Epithelial cell of esophagus (primary cell): ENCODE data around the gene MAP2K5.

Experiments
- DNase-seq: peaks from one replicate; pipeline ENCODE4 v3.0.0; 2010; ENCODE audit warnings: low read depth
- H3K4me3 ChIP-seq: 2 replicates; pipeline ENCODE4 v1.5.1; 2011; ENCODE audit warnings: mild to moderate bottlenecking, low read length, control low read depth
- TF ChIP-seq, protein P1 (sequence below): IDR thresholded peaks from 2 replicates; pipeline ENCODE4 v1.5.1; 2011; ENCODE audit warnings: low read depth, mild to moderate bottlenecking, low read length, control low read depth, inconsistent platforms; ENCODE audit not compliant: insufficient read depth; ENCODE audit errors: missing control alignments

MAP2K5 gene

DNA sequence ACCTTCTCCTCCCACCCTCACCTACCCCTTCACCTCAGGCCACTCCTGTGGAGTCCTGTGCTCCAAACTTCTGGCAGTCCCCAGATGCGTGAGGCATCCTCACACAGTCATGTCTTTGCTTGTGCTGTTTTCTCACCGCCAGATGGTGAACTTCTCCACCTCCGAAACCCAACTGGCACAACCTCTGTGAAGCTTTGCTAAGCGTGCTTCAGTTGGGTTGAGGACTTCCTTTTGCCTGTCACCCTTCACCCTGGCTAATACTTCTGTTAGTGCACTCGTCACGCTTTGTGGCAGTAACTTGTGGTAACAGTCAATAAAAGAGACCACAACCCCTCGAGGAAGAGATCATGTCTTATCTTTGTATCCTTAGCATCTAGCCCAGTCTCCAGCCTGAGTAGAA lies 240.8 kb downstream of the MAP2K5 start:
- DNase-seq = no peak
- TF ChIP-seq, protein P1, sequence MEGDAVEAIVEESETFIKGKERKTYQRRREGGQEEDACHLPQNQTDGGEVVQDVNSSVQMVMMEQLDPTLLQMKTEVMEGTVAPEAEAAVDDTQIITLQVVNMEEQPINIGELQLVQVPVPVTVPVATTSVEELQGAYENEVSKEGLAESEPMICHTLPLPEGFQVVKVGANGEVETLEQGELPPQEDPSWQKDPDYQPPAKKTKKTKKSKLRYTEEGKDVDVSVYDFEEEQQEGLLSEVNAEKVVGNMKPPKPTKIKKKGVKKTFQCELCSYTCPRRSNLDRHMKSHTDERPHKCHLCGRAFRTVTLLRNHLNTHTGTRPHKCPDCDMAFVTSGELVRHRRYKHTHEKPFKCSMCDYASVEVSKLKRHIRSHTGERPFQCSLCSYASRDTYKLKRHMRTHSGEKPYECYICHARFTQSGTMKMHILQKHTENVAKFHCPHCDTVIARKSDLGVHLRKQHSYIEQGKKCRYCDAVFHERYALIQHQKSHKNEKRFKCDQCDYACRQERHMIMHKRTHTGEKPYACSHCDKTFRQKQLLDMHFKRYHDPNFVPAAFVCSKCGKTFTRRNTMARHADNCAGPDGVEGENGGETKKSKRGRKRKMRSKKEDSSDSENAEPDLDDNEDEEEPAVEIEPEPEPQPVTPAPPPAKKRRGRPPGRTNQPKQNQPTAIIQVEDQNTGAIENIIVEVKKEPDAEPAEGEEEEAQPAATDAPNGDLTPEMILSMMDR = no peak
- H3K4me3 ChIP-seq = no peak overlapping the region

DNA sequence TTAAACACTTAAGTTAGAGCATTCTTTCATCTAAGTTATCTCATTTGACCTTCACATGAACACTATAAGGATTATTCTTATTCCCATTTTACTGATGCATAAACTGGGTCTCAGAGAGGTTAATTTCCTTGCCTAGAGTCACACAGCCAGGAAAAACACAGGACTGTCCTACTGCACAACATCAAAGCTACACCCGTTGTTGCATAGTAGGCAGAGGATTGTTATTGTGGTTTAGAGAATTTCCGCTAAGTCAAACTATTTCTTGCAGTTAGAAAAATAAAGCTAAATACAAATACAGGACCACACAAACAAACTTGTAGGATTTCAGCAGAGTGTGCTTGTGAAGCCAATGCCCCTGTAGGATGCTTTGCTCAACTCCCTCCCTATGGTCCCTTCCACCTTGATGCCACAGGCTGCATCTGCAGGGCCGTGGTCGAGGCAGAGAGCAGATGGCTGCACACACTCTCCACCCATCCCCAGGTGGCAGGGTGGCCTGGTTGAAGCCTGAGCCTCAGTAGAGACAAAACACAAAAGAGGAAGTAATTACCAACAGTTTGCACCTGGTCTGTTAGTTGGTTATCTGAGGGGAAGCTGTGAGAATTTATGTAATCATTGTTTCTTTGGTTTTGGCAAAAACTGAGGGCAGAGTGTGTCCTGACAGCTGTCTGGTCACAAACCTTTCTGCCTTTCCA lies 241.7 kb downstream of the MAP2K5 start:
- no peak overlapping the region for H3K4me3 ChIP-seq
- TF ChIP-seq, protein P1 = no peak
- DNase-seq = no peak

DNA sequence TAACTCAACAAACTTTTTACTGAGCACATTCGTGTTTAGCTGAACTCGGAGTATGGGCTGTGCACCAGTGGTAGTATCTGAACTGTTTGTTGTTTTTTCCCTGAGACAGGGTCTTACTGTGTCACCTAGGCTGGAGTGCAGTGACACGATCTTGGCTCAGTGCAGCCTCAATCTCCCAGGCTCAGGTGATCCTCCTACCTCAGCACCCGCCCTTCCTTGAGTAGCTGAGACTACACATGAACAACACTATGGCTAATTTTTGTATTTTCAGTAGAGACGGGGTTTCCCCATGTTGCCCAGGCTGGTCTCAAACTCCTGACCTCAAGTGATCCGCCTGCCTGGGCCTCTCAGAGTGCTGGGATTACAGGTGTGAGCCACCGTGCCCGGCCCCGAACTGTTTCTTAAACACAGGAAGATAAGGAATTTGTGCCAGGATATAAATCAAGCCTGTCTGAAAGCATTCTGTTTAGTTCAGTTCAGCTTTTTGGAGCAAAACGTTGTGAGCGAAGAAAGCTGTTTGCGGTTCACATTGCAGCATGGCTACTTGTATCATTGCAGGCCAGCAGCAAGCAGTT lies 242.4 kb downstream of the MAP2K5 start:
- H3K4me3 ChIP-seq = no peak overlapping the region
- TF ChIP-seq, protein P1 = no peak
- DNase-seq = no peak

DNA sequence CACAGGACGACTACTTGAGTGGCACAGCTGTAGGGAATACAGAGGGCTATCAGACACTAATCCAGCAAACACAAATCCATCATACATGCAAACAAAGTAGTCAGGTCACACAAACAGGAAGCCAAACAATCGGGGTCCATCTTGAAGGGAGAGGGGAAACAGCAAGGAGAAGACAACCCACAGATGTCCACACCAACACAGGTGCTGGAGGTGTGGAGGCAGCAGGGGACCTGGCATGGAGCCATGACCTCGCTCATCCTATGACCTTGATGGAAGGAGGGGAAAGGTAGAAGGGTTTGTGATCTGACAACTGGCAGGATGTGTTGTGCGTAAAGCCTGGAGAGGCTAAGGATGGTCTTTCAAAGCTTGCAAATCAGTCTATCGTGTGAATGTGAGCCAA lies 242.9 kb downstream of the MAP2K5 start:
- H3K4me3 ChIP-seq = no peak overlapping the region
- TF ChIP-seq, protein P1 = no peak
- DNase-seq = no peak

DNA sequence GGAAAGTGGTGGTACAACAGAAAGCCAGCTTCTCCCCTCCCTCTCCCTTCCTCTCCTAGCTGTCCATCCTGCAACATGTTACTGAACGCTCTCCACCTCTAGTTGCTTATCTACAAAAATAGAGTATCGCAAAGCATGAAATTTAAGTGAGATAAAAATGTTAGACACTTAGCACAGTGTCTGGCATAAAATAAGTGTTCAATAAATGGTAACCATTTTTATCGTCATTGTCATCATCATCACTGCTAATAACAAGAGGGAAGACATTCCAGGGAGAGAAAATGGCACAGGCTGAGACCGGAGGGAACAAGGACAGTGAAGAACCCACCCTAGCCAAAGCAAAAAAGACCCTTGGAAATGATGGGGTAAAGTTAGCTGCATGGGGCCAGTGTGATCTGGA lies 244.1 kb downstream of the MAP2K5 start:
- no peak for DNase-seq
- H3K4me3 ChIP-seq = no peak overlapping the region
- TF ChIP-seq, protein P1 = no peak

DNA sequence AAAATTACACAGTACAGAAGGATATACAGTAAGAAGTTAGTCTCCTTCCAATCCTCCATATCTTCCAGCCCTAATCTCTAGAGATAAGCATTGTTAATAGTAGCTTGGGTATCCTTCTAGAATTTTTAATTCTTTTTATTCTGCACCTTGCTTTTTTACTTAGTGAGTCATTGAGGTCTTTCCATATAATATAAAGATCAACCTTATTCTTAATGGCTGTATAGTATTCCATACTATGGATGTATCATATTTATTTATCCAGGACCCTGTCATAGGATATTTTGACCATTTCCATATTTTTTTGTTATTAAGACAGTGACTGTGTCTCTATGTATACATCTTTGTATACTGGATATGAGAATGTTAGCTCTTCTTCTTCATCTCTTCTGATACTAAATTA lies 246.5 kb downstream of the MAP2K5 start:
- TF ChIP-seq, protein P1 = no peak
- no peak for DNase-seq
- H3K4me3 ChIP-seq = no peak overlapping the region
